ENCODE data around the gene TRPV4. TPM values are rescaled to one million over a fixed set of nuclear protein-coding genes. Genes with fewer than 3 reads are reported as not detected.

The TRPV4 gene
- polyA plus RNA-seq, 1 donor, result 0.76 TPM

Other genes starting within 250 kb of the TRPV4 start
- gene FAM222A, start 119.6 kb downstream of the TRPV4 start, polyA plus RNA-seq, result 6.3 TPM
- gene GLTP, start 47.1 kb upstream of the TRPV4 start, polyA plus RNA-seq, result 24.3 TPM
- 27.7 TPM for gene TCHP, start 66.9 kb upstream of the TRPV4 start, polyA plus RNA-seq
- gene GIT2, start 163.0 kb upstream of the TRPV4 start, polyA plus RNA-seq, result 39.7 TPM
- gene ANKRD13A, start 166.0 kb upstream of the TRPV4 start, polyA plus RNA-seq, result 29.3 TPM
- 36.1 TPM for gene C12orf76, start 215.1 kb upstream of the TRPV4 start, polyA plus RNA-seq